ENCODE results near the gene ARV1. TPM values are rescaled to one million over a fixed set of nuclear protein-coding genes. Genes with fewer than 3 reads are reported as not detected.

ARV1 gene
- 12.8 TPM for polyA plus RNA-seq (2013, experiment 1 of 2; ENCODE audit: insufficient read length)
- polyA plus RNA-seq (2013, experiment 2 of 2; ENCODE audit: insufficient read length) = 12.5 TPM

DNA sequence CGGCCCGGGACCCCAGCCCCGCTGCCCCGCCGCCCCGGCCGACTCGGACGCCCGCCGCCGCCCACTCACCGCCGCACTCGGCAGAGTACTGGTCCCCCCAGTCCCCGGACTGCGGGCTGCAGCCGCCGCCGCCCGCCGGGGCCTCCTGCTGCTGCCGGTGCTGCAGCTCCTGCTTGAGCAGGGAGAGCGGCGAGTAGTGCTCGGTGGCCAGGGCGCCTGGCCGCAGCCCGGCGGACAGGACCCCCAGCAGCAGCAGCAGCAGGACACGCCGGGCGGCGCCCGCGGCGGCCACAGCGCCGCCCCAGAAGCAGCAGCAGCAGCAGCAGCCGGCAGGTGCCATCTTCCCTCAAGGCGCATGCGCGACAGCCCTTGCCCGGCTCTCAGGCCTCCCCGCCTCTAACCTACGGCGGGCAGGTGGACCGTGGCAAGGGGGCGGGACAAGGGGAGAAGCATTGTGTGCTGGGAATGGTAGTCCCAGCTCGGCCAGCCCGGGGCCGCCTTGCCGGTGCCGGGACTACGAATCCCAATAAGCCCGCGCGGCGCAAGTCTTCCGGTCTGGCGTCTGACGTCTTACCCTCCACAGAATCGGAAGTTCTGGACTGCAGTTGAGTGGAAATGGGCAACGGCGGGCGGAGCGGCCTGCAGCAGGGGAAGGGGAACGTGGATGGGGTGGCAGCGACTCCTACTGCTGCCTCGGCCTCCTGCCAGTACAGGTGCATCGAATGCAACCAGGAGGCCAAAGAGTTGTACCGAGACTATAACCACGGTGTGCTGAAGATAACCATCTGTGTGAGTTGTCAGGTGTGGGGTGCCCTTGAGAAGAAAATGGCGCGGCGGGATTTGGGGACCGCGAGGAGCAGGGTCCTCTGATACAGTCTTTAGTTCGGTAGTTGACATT is at the start of gene ARV1, which contains the start of gene TTC13:
ARV1 (plus strand) TSS at position 604 of the 898 bp plus-strand sequence; CDS start at position 616, 12 bp downstream.
TTC13 (minus strand) TSS at position 371 of the 898 bp plus-strand sequence; CDS start at position 340, 31 bp downstream.
- DNase-seq = peak; percentile 98

DNA sequence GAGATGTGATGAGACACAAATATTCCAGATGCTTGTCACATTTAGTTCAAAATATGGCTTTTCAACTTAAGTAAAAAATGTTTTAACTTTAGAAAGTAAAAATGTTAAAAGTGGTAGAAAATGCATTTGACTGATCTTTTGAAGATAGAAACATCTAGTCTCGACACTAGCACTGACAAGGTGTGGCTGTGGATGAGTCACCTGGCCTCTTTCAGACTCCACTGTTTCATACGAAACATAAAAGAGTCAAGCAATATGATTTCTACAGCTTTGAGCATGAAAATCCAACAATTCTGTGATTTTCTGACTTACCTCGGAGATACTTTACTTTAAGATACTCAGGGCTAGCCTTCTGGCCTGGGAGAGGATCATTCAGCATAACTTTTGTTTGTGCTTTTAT is 47.9 kb upstream of the ARV1 start:
- no peak for DNase-seq

DNA sequence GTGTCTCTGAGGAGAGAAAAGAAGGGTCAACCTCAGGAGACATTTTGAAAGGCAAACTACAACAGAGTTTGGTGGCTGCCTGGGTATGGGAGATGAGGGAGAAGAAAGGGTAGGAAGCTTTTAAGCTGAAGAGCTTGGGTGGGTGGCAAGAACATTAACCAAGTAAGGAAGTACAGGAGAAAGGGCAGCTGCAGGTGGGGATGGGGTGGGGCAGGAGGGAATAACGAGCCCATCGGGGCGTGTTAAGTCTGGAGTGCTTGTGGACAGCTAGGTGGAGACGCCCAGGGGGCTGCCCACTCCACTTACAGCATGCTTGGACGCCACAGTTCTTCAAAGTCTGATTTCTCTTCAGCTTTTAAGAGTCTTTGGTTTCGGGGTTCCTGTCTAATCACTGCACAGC is 43.0 kb upstream of the ARV1 start:
- DNase-seq = no peak

DNA sequence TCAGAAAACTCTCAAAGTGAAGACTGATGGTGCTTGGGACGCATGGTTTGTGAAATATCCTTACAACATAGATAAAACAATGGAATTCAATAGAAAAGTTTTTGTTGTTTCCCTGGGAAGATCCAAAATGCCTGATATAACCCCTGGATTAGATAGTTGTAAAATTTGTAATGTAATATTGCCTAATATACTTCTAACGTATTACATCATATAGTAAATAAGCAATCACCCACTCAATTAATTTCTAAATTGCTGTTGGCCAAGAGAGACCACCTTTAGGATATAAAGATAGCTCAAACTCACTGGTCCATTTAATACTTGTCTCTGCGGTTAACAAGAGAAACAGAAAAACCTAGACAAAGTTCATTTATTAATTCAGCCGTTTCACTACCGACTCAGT is 42.4 kb upstream of the ARV1 start:
- no peak for DNase-seq

DNA sequence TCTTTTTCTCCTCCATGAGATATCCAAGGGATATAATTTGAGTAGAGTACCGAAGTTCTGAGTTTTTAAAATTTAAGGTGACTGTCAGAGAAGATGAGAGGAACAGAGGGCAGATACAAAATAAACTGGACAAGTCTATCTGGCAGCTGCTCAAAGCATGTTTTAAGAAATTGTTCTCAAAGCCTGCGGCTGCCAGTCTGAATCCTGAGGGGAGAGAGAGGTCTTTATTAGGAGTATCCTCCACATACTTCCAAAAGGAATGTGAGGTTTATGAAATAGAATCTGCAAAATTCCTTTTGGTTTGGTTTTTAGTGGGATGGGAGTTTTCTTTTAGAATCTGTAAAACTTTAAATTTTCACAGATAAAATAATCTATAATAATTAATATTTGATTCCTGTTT is 41.5 kb upstream of the ARV1 start:
- peak; percentile 58 for DNase-seq

DNA sequence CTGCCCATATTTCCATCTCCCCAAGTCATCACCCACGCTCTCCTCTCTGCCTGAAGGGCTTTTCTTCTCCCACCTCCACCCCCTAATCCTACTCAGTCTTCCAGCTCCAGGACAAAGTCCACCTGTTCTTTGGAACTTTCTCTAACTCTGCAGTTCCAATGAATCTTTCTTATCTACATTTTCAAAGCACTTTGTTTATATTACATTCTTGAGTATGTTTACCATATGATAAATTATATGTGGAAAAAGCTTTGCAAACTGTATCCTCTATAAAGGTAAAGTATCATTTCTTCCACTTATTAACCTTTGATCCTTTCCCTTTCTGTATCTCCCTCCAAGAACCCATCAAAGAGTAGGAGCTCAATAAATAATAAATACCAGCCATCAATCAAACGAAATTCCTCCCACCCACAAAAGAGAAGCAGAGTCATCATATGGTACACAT is 39.9 kb upstream of the ARV1 start:
- no peak for DNase-seq

DNA sequence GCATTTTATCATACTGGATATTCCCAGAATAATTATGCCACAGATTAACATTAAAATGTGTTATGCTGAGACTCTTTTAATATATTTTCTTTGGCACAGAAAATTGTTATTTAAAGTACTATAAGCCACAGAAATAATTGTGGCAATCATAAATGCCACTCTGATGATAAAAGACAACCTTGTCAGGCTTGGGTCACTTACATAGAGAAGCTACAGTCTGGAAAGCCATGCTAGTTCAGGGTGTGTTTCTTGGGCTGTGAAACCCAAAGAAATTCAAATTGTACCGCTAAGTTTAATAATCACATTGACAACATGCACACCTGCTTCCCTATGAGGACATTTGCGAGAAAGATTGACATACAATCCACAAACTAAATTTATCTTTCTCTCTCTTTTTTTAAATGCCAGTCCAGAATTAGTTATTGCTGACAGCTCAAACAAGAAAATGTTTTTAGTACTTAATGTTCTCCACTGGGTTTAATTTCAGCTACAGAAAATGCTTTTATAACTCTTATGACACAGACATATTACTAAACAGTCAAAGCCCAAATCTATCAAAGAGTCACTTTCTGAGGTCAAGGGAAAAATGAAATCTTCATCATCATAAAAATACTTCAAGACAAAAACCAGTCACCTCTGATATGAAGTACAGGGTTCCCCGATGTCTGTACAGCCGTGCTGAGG is 38.9 kb upstream of the ARV1 start:
- DNase-seq = peak; percentile 56

DNA sequence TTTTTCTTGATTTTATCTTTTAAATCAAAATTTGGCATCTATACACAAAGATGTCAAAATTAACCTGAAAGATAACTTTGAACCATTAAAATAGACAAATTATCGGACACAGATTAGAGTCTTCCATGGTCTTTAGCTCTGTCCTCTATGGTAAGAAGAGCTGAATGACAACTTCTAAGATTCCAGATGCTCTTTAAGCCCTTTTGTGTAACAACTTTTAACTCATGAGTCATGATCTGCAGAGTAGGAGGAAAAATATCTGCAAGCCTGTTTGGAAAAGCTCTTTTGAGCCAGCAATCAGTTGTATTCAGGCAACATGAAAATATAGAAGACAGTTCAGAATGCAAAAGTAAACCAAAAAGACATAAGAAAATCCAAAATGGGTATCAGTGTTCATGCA is 38.0 kb upstream of the ARV1 start:
- peak; percentile 46 for DNase-seq

DNA sequence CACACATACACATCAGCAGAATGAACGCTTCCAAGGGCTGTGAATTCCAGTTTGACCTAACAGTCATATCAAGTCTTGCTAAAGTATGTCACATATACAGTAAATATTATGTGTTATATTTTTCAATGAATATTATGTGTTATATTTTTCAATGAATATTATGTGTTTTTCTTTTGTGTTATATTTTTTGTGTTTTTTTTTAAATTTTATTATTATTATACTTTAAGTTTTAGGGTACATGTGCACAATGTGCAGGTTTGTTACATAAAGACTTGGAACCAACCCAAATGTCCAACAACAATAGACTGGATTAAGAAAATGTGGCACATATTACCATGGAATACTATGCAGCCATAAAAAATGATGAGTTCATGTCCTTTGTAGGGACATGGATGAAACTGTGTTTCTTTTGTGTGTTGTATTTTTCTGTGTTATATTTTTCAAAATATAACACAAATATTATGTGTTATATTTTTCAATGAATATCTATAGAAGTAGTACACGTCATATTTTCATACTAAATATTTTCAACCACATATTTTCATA is 35.8 kb upstream of the ARV1 start:
- no peak for DNase-seq

DNA sequence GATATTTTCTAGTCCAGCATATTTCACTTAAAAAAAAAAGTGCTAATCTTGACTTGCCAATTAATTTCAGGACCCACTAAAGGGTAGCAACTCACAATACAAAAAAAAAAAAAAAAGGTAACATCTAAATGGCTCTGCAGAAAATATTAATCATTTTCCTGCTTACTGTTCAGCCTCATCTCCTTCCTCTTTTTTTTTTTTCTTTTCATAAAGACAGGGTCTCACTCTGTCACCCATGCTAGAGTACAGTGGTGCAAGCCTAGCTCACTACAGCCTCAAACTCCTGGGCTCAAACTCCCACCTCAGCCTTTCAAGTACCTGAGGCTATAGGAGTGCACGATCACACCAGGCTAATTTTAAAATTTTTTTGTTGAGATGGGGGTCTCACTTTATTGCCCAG is 30.6 kb upstream of the ARV1 start:
- DNase-seq = no peak

DNA sequence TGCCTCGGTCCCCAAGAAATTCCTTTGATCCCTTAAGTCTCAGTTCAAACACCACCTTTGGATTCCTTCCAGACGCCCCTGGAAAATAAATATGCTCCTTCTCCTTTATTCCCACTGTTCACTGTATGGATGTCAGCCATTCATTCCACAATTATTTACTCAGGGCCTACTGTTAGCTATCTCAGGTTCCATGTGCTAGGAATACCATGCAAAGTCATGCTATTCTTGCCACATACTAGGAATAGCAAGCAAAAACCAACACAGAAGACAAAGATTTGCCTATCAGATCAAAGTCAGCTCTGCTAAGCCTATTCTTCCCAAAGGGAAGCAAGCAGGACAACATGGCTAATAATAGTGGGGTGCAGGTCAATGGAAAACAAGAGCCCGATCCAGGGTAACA is 30.0 kb upstream of the ARV1 start:
- DNase-seq = no peak

DNA sequence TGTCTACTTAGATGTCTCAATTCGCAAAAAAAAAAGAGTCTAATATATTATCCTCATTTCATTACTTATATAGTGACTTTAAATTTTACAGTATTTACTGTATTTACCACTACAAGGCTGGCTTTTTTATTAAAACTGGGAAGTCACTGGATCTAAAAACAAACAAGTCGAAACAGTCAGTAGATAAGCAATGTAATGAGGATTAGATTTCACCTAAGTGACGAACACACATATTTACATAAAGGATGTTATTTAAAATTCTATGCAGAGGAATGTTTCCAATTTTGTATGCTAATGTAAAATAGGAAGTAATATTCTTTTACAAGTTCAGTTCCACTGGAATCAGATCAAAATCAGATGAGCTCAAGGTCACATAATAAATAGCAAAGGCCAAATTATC is 28.5 kb upstream of the ARV1 start:
- no peak for DNase-seq

DNA sequence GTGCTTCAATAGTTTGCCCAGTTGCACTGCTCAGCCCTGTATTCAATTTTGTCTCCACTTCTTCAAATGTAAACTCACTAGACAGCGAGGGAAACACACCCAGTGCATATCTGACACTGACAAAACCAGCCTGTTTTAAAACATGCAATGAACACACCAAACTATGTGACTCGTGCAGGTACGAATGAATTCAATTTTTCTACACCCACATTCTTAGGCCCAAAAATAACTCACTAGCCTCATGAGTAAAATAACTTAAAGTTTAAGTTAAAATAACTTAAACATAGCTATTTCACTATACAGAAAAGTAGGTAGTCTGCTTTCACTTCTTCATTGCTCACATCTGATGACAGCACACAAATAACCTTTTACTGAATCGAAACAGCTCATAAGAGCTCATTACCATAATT is 21.3 kb upstream of the ARV1 start:
- DNase-seq = no peak

DNA sequence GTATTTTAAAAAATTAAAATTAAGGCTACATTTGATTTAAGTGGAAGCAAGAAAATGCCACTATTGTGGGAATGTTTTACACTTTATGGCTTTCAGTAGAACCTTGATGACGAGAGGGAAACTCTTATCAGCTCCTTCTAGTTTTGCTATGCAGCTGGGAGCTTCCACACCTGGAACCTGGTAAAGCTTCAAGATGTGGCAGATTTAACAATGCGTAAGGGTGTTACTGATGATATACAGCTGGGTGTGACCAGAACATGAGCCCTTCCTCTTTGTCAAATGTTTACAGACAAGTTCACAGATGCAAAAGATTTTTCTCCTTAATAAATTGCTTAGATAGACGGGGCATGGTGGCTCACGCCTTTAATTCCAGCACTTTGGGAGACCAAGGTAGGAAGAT is 20.5 kb upstream of the ARV1 start:
- no peak for DNase-seq

DNA sequence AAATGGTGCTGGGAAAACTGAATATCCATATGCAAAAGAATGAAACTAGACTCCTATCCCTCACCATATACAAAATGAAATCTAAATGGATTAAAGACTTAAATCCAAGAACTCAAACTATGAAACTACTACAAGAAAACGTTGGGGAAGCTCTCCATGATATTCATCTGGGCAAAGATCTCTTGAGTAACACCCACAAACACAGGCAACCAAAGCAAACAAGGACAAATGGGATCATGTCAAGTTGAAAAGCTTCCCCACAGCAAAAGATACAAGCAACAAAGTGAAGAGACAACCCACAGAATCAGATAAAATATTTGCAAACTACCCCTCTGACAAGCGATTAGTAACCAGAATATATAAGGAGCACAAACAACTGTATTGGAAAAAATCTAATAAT is 14.0 kb upstream of the ARV1 start:
- no peak for DNase-seq

DNA sequence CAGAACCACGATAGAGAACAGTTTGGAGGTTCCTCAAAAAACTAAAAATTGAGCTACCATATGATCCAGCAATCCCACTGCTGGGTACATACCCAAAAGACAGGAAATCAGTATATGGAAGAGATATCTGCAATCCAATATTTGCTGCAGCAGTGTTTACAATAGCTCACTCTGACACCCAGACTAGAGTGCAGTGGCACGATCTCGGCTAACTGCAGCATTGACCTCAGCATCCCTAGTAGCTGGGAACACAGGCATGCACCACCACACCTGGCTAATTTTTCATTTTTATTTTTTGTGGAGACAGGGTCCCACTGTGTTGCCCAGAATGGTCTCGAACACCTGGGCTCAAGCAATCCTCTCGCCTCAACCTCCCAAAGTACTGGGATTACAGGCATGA is 13.4 kb upstream of the ARV1 start:
- no peak for DNase-seq

DNA sequence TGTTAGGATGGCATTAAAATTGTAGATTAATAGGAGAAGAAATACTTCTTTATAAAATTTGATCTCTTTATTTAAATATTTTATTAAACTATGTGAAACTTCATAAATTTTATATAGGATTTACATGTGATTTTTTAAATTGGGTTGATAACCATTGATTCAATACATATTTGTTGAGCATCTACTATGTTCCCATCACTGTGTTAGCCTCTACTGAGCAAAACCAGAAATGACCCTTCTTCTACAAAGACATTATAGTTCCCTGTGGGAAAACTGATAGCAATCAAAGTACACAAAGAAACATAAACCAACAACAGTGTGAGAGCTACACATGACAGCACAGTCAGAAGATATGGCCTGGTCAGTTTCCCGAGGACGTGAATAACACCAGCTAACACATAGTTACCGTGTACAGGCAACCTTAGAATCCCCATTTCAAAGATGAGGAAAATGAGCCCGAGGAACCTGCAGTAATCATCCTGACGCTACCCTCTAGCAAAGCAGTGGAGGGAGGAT is 12.5 kb upstream of the ARV1 start:
- DNase-seq = no peak

DNA sequence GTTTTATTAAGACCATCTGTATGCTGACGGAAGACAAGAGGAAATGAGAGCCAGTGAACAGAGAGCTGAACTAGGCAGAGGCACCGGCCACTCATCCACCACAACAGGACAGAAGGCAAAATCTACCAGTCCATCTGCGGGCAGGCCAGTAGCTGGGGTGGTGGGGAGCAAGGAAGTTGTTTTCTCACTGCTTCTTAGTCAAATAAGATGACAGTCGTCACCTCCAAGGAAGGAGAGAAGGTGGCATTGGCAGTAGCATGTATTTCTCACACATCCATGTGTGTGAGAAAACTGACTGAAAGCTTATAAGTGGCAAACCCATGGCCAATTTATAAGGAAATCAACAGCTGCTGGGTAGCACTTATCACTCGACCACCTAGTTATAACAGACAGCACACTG is 8.5 kb upstream of the ARV1 start:
- DNase-seq = no peak

DNA sequence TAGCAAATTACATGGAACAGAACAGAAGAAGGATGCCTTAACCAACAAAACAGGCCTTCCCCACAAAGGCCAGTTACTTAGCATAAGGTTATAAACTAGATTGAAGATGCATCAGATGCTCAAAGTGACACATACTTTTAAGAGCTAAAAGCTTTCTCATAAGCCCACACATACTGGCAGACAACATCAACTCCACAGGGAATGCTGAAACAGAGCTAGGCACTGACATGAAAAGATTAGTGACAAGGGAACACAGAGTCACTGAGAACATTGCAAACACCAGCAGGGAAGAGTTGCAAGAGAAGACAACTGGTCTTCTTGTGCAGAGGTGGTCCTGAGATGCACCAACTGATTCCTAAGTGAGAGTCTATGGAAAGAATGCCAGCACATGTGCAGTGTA is 7.1 kb upstream of the ARV1 start:
- no peak for DNase-seq

DNA sequence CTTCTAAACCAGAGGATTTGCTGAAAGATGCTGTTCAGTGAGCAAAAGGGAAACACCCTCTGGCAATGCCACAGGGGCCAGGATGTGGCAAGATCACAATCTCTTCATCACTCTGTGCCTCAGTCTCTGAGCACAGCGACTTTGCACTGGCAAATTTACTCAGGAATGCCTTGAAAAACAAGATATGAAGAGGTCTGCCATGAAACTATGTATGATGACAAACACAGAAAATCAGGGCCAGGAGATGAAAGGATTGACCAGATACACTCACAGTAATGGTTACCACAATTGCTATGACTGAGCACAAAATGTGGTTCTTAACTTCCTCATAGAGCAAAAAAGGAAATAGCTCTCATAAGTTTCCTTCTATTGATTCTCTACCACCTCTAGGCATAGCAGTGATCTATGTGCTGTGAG is 6.0 kb upstream of the ARV1 start:
- DNase-seq = peak; percentile 48

DNA sequence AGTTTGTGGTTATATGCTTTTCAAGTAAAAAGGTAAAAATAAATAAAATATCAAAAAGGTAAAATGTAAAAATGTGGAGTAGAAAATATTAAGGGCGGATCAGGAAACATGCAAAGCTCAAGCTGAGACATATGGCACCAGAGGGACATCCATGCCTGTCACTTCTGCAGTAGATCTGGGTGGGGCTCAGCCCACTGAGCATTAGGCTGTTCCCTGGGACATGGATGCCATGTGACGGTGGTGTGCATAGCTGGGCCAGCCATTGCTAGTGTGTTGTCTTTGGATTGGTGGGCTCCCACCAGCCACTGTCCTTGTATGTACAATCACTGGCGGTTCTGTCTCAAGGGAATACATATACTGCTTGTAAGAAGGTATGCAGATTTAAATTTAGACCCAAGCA is 3.3 kb upstream of the ARV1 start:
- no peak for DNase-seq

DNA sequence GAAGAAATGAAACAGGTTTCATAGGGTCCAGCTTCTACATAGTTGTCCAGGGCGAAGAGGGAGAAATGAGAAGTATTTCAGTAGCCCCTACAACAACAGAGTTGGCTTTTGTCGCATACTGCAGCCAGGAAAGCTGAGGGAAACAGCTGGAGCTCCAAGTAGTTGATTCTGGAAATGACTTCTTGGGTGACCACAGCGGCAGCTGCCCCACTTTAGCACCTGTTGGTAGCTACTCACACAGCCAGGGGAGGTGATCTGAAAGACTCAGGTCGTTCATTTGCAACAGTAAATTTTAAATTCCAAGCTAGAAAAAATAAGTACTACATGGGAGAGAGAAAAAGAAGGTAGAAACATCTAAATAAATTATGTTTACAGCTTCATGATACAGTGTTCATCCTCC is 2.5 kb upstream of the ARV1 start:
- DNase-seq = no peak

Data from fibroblast of skin of back (primary cell).